Amniotic stem cell (primary cell): ENCODE measurements around the gene CREBL2.
"Not testable (repeated sequence)": the region's sequence is repeated elsewhere in the genome, so short reads cannot be mapped to it uniquely, and the experiment has no call there.

Source experiments
- DNase-seq: peaks from one replicate; lab custom pipeline; 2025; lab: John Stamatoyannopoulos, UW

CREBL2 gene

GRCh38 chr12:12636641-12637040, 25.0 kb downstream of the CREBL2 start:
- DNase-seq = no peak

GRCh38 chr12:12639995-12640394, 28.3 kb downstream of the CREBL2 start:
- DNase-seq = not testable (repeated sequence)

- no peak for DNase-seq
Observed at GRCh38 chr12:12641650-12642049, 30.0 kb downstream of the CREBL2 start.

GRCh38 chr12:12642916-12643315, 31.2 kb downstream of the CREBL2 start:
- no peak for DNase-seq

GRCh38 chr12:12645485-12645884, 33.8 kb downstream of the CREBL2 start:
- no peak for DNase-seq

GRCh38 chr12:12645968-12646367, 34.3 kb downstream of the CREBL2 start:
- DNase-seq = peak; percentile 57

GRCh38 chr12:12646483-12647072, 34.9 kb downstream of the CREBL2 start:
- DNase-seq = no peak

GRCh38 chr12:12648284-12648683, 36.6 kb downstream of the CREBL2 start:
- no peak for DNase-seq

- DNase-seq = no peak
Observed at GRCh38 chr12:12648951-12649650, 37.4 kb downstream of the CREBL2 start.

GRCh38 chr12:12651752-12652151, 40.1 kb downstream of the CREBL2 start:
- DNase-seq = no peak

- not testable (repeated sequence) for DNase-seq
Observed at GRCh38 chr12:12652704-12653103, 41.0 kb downstream of the CREBL2 start.

- no peak for DNase-seq
Observed at GRCh38 chr12:12653922-12654321, 42.2 kb downstream of the CREBL2 start.

- no peak for DNase-seq
Observed at GRCh38 chr12:12654691-12655460, 43.2 kb downstream of the CREBL2 start.

- DNase-seq = no peak
Observed at GRCh38 chr12:12660201-12660600, 48.5 kb downstream of the CREBL2 start.

- peak; percentile 17 for DNase-seq
Observed at GRCh38 chr12:12661086-12661856, 49.6 kb downstream of the CREBL2 start.

GRCh38 chr12:12663644-12664294, 52.1 kb downstream of the CREBL2 start:
- no peak for DNase-seq

- DNase-seq = no peak
Observed at GRCh38 chr12:12665194-12665593, 53.5 kb downstream of the CREBL2 start.

GRCh38 chr12:12668005-12668404, 56.3 kb downstream of the CREBL2 start:
- no peak for DNase-seq

GRCh38 chr12:12669020-12669419, 57.3 kb downstream of the CREBL2 start:
- DNase-seq = no peak

- DNase-seq = no peak
Observed at GRCh38 chr12:12671850-12672660, 60.4 kb downstream of the CREBL2 start.

- no peak for DNase-seq
Observed at GRCh38 chr12:12673296-12673695, 61.6 kb downstream of the CREBL2 start.
